ENCODE data around the gene ARHGEF28. TPM values are rescaled to one million over a fixed set of nuclear protein-coding genes. Genes with fewer than 3 reads are reported as not detected.

Gene ARHGEF28
- total RNA-seq, 4 donors from 2014 or later: 8.2 to 16.5 (median 15.4) TPM

GRCh38 chr5:73623901-73624404 is 2.0 kb upstream of the ARHGEF28 start:
- no peak for ATAC-seq (ENCODE audit: low FRiP score)
- no peak for TF ChIP-seq CTCF (IDR thresholded peaks at IDR 0.05)
- DNase-seq (ENCODE audit: low spot score): no peak

DNA sequence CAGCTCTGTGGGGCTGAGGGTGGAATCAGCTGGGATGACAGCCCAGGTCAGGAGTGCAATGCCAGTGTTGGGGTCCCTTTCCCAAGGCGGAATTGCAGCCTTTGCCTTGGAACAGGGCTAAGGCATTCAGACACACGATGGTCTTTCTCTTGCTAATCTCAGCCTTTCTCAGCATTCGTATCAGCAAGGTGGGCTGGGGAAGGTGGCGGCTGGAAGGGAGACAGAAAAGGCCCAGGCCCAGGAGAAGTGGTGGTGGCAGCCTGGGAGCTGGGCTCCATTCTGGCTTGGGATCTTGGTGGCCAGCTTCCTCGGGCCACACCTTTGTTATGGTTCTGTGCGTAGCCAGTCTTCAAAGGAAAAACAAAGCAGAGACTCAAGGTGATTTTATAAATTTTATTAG is 1.1 kb upstream of the ARHGEF28 start:
- no peak for TF ChIP-seq CTCF (IDR thresholded peaks at IDR 0.05)
- no peak for DNase-seq (ENCODE audit: low spot score)
- ATAC-seq (ENCODE audit: low FRiP score): no peak

- ATAC-seq (ENCODE audit: low FRiP score) (peak; percentile 32), DNase-seq (ENCODE audit: low spot score) (no peak)
- TF ChIP-seq CTCF (IDR thresholded peaks at IDR 0.05): no peak
Observed at GRCh38 chr5:73625372-73625943, 538 bp upstream of the ARHGEF28 start.

- no peak for TF ChIP-seq CTCF (IDR thresholded peaks at IDR 0.05)
- DNase-seq (ENCODE audit: low spot score) (no peak), ATAC-seq (ENCODE audit: low FRiP score) (no peak)
Observed at GRCh38 chr5:73626814-73627313, 868 bp downstream of the ARHGEF28 start.

DNA sequence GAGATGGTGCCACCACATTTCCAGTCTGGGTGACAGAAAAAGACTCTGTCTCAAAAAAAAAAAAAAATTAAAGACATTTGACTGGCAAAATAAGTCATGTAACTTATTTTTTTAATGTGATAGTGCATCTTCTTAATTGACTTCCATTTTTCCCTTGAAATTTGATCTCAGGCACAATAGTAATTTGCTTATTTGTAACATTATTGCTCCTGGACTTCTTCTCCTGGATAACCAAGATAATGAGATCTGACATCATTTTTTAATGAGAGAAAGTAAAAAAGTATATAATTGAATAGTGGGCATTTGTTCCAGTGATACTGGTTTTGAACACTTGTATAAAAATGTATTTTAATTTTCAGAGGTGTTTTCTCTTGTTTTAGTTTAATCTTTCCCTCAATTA is 3.5 kb downstream of the ARHGEF28 start:
- ATAC-seq (ENCODE audit: low FRiP score) (no peak), DNase-seq (ENCODE audit: low spot score) (no peak)
- TF ChIP-seq CTCF (IDR thresholded peaks at IDR 0.05): no peak

- ATAC-seq (ENCODE audit: low FRiP score) (no peak), DNase-seq (ENCODE audit: low spot score) (no peak)
- no peak for TF ChIP-seq CTCF (IDR thresholded peaks at IDR 0.05)
Observed at GRCh38 chr5:73630765-73631164, 4.8 kb downstream of the ARHGEF28 start.

- DNase-seq (ENCODE audit: low spot score): no peak
- no peak for ATAC-seq (ENCODE audit: low FRiP score)
- no peak for TF ChIP-seq CTCF (IDR thresholded peaks at IDR 0.05)
Observed at GRCh38 chr5:73631500-73631899, 5.5 kb downstream of the ARHGEF28 start.

Data from omental fat pad (tissue), 4 donors.